Measurements from ENCODE around the gene PSKH1. TPM values are rescaled to one million over a fixed set of nuclear protein-coding genes. Genes with fewer than 3 reads are reported as not detected.

PSKH1 gene
- polyA plus RNA-seq, 1 donor (not counting 4 experiments of a cell fraction or from before 2014, with no cell fraction given): 10.7 TPM

DNA sequence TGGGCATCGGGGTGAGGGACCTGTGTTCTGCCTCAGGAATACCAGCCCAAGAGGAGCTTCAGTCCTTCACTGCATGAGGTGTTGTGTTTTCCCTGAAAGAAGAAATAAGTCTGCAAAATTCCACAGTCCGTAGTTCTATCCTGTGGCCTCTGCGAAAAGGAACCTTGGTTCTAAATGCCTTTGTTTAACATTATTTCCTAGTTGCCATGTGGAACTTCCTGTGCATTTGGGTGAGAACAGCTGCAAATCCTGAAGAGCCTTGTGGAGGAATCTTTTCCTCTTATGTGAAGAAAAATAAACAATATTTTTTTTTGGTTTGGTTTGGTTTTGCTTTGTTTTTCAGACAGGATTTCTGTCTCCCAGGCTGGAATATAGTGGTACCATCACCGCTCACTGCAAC lies 9.8 kb downstream of the PSKH1 start:
- no peak overlapping the region for H2AFZ ChIP-seq (ENCODE audit: control insufficient read depth, low read length)
- H3K4me2 ChIP-seq (ENCODE audit: control insufficient read depth, extremely low read depth, insufficient read depth, low read depth, low read length): no peak overlapping the region
- H3K4me3 ChIP-seq (ENCODE audit: control insufficient read depth in 2 of 3, extremely low read depth in 1 of 3, insufficient read depth in 2 of 3, low read depth in 1 of 3, low read length in 3 of 3): no peak overlapping the region
- TF ChIP-seq, protein P1, sequence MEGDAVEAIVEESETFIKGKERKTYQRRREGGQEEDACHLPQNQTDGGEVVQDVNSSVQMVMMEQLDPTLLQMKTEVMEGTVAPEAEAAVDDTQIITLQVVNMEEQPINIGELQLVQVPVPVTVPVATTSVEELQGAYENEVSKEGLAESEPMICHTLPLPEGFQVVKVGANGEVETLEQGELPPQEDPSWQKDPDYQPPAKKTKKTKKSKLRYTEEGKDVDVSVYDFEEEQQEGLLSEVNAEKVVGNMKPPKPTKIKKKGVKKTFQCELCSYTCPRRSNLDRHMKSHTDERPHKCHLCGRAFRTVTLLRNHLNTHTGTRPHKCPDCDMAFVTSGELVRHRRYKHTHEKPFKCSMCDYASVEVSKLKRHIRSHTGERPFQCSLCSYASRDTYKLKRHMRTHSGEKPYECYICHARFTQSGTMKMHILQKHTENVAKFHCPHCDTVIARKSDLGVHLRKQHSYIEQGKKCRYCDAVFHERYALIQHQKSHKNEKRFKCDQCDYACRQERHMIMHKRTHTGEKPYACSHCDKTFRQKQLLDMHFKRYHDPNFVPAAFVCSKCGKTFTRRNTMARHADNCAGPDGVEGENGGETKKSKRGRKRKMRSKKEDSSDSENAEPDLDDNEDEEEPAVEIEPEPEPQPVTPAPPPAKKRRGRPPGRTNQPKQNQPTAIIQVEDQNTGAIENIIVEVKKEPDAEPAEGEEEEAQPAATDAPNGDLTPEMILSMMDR (optimal IDR thresholded peaks at IDR 0.05 in 1 of 3, IDR thresholded peaks at IDR 0.05 in 1 of 3, conservative IDR thresholded peaks at IDR 0.05 in 1 of 3; ENCODE audit: extremely low read depth in 1 of 3, insufficient read depth in 2 of 3, low read length in 3 of 3): no peak
- TF ChIP-seq EZH2 (IDR thresholded peaks at IDR 0.05; ENCODE audit: low read length): no peak
- H3K4me1 ChIP-seq (ENCODE audit: control insufficient read depth, extremely low read depth, insufficient read depth, low read length): no peaks in the 10 kb centered on the region
- no peaks in the 10 kb centered on the region for H4K20me1 ChIP-seq (ENCODE audit: control insufficient read depth, extremely low read depth, insufficient read depth, low read length)
- H3K36me3 ChIP-seq (ENCODE audit: control insufficient read depth in 2 of 2, extremely low read depth in 1 of 2, insufficient read depth in 2 of 2, low read length in 2 of 2): peaks cover 0 to 10% of the 10 kb centered on the region in 2 experiments
- dilution Hi-C loops (cut with MboI; ENCODE audit: extremely low pct_ligation_motif_present, low sequenced_read_pairs): no loop called here
- H3K79me2 ChIP-seq (ENCODE audit: control insufficient read depth, insufficient read depth, low read length): peaks cover 13% of the 10 kb centered on the region
- no peak for DNase-seq (ENCODE audit: low read depth, low spot score)
- H3K9me1 ChIP-seq (ENCODE audit: control insufficient read depth, extremely low read depth, insufficient read depth, low read length): no peaks in the 10 kb centered on the region
- H3K27me3 ChIP-seq (ENCODE audit: control insufficient read depth, extremely low read depth, insufficient read depth, low read length): no peaks in the 10 kb centered on the region
- no peak for FAIRE-seq
- no peaks in the 10 kb centered on the region for H3K9me3 ChIP-seq (ENCODE audit: control insufficient read depth, low read depth, low read length)
- no peak overlapping the region for H3K27ac ChIP-seq (ENCODE audit: control insufficient read depth, insufficient read depth, low read length)
- no peak overlapping the region for H3K9ac ChIP-seq (ENCODE audit: control insufficient read depth, extremely low read depth, insufficient read depth, low read length)

DNA sequence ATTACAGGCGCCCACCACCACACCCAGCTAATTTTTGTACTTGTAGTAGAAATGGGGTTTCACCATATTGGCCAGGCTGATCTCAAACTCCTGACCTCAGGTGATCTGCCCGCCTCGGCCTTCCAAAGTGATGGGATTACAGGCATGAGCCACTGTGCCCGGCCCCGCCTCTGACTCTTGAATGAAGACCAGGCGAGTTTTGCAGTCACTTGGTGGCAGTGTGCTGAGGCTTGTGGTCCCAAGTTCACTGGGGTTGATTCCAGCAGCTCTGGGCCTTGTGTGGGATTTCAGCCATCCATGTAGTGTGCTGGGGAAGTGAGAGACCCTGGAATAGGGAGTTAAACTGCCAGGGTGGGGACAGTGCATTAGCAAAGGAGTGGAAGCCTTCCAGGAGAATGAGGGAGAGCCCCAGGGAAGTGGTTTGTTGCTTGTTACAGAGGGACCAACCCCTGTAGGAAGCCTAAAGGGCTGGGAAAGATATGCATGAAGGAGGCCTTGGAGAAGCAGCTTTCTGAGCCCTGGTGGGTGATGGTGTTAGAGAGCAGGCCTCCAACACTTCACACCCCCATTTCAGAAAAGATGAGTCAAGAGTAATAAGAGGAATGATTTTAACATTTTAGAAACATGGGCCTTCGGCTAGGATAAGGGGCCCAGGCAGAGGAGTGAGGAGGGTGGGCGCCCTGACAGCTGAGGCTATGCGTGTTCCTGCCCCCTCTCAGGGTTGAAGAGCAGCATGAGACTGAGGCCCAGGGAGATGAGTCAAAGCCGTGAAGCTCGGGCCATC lies 14.5 kb downstream of the PSKH1 start:
- H3K9me1 ChIP-seq (ENCODE audit: control insufficient read depth, extremely low read depth, insufficient read depth, low read length): no peaks in the 10 kb centered on the region
- TF ChIP-seq, protein P1 (optimal IDR thresholded peaks at IDR 0.05 in 1 of 3, IDR thresholded peaks at IDR 0.05 in 1 of 3, conservative IDR thresholded peaks at IDR 0.05 in 1 of 3; ENCODE audit: extremely low read depth in 1 of 3, insufficient read depth in 2 of 3, low read length in 3 of 3): no peak
- no peak for TF ChIP-seq EZH2 (IDR thresholded peaks at IDR 0.05; ENCODE audit: low read length)
- no peak overlapping the region for H3K27ac ChIP-seq (ENCODE audit: control insufficient read depth, insufficient read depth, low read length)
- H3K4me3 ChIP-seq (ENCODE audit: control insufficient read depth in 2 of 3, extremely low read depth in 1 of 3, insufficient read depth in 2 of 3, low read depth in 1 of 3, low read length in 3 of 3): no peak overlapping the region
- no peaks in the 10 kb centered on the region for H4K20me1 ChIP-seq (ENCODE audit: control insufficient read depth, extremely low read depth, insufficient read depth, low read length)
- H3K79me2 ChIP-seq (ENCODE audit: control insufficient read depth, insufficient read depth, low read length): no peaks in the 10 kb centered on the region
- peaks cover 5 to 19% of the 10 kb centered on the region in 2 experiments for H3K36me3 ChIP-seq (ENCODE audit: control insufficient read depth in 2 of 2, extremely low read depth in 1 of 2, insufficient read depth in 2 of 2, low read length in 2 of 2)
- no peaks in the 10 kb centered on the region for H3K9me3 ChIP-seq (ENCODE audit: control insufficient read depth, low read depth, low read length)
- no peak overlapping the region for H3K4me2 ChIP-seq (ENCODE audit: control insufficient read depth, extremely low read depth, insufficient read depth, low read depth, low read length)
- DNase-seq (ENCODE audit: low read depth, low spot score) (no peak), FAIRE-seq (no peak)
- H3K4me1 ChIP-seq (ENCODE audit: control insufficient read depth, extremely low read depth, insufficient read depth, low read length): peaks cover 4% of the 10 kb centered on the region
- no peaks in the 10 kb centered on the region for H3K27me3 ChIP-seq (ENCODE audit: control insufficient read depth, extremely low read depth, insufficient read depth, low read length)
- no peak overlapping the region for H3K9ac ChIP-seq (ENCODE audit: control insufficient read depth, extremely low read depth, insufficient read depth, low read length)
- no peak overlapping the region for H2AFZ ChIP-seq (ENCODE audit: control insufficient read depth, low read length)
- dilution Hi-C loops (cut with MboI; ENCODE audit: extremely low pct_ligation_motif_present, low sequenced_read_pairs): no loop called here

Measured in keratinocyte (primary cell).